HG03025 (cell line): ENCODE measurements around the gene YWHAH.
"Not testable (repeated sequence)": the region's sequence is repeated elsewhere in the genome, so short reads cannot be mapped to it uniquely, and the experiment has no call there.

ENCODE experiments used
- ATAC-seq: cut with Tn5 transposase; IDR thresholded peaks from one replicate; pipeline ENCODE4 v1.9.1; 2021; ENCODE audit warnings: mild to moderate bottlenecking, moderate library complexity; ENCODE audit not compliant: unreplicated experiment, low FRiP score

YWHAH gene

GRCh38 chr22:31977141-31977841, 33.0 kb downstream of the YWHAH start:
- no peak for ATAC-seq

DNA sequence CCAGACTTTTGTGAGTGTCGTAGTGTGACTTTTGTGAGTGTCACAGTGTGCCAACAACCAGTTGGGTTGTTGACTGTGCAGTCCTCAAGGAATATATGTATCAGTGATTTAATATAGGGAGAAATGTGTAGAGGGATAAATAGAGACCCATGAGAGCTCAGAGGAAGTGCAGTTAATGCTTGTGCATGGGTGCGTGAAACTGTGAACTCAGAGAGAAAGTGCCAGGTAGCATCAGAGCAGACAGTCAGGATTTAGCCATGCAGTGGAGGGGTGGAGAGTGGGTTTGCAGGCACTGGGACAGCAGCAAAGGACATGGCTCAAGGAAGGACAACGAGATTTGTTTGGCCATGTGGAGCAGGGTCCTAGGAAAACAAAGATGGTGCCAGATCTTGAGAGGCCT, 33.6 kb downstream of the YWHAH start:
- no peak for ATAC-seq

GRCh38 chr22:31980628-31981027, 36.3 kb downstream of the YWHAH start:
- ATAC-seq = no peak

- ATAC-seq = not testable (repeated sequence)
These were observed 37.6 kb downstream of the YWHAH start for GRCh38 chr22:31981976-31982375.

DNA sequence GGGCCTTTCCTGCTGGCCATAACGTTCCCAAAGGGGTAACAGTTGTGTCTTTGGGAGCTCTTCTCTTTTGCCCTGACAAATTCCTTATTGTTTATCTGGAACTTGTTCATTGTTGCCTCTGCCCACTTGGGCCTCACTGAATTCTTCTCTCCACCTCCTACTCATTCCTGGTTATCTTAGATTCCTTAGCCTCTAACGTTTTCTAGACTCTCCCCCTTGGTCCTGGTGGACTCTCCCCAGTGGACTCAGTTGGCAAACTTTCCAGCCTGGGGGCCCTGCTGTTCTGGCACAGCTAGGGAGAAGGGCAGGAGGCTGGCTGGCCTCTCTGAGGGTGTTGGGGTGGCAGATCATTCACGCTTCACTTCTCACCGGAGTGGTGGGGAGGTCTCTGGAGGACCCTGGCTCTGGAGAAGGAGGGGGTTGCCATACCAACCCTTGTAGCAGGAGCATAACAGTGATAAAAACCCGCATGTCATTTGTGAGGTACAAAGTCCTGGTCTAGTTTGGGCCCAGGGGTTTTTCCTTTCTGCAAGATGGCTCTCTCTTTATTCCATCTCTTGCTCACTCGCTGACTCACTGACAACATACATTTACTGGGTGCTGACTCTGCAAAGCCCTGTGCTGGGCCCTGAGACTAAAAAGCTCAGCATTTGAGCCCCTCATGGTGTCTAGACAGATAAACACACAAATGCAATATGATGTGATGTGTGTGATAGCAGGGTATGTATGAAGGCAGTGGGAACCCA, 39.7 kb downstream of the YWHAH start:
- no peak for ATAC-seq

GRCh38 chr22:31987218-31987617, 42.9 kb downstream of the YWHAH start:
- ATAC-seq = no peak

GRCh38 chr22:31991102-31991839, 46.9 kb downstream of the YWHAH start:
- no peak for ATAC-seq

- ATAC-seq = no peak
These were observed 50.7 kb downstream of the YWHAH start for GRCh38 chr22:31995046-31995445.

DNA sequence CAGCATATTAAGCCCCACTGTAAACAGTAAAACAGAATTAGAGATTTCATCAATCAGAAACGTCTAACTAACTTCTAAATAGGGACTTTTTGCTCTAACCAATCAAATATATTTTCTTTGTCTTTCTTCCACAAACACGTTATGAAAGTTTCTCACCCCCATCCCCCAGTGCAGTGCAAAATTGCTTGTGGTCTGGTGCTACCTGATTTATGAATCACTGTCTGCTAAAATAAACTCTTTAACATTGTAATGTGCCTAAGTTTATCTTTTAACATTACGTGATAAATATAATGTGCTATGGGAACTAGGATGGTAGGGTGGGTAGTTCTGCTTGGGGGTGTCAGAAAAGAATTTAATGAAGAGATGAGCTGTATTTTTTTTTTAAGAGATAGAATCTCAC, 51.5 kb downstream of the YWHAH start:
- no peak for ATAC-seq

GRCh38 chr22:31998784-31999385, 54.5 kb downstream of the YWHAH start:
- no peak for ATAC-seq

DNA sequence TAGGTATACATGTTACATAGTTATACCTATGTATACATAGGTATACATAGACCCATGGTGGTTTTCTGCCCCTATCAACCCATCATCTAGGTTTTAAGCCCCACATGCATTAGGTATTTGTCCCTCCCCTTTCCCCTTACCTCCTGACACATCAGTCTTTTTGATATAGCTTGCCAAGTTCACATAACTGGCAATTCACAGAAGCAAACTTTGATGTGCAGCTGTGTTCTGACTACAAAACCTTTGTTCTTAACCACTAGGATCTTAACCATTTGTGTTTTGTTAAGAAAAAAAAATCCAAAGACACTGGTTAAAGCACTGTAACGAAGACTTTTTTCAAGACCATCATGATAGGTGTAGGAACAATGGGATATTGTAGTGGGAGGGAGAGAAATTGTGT, 55.8 kb downstream of the YWHAH start:
- ATAC-seq = no peak

GRCh38 chr22:32005453-32005852, 61.1 kb downstream of the YWHAH start:
- ATAC-seq = no peak
